Epithelial cell of esophagus (primary cell): ENCODE measurements around the gene GAA.

ENCODE experiments used
- DNase-seq: peaks from one replicate; pipeline ENCODE4 v3.0.0; 2010; ENCODE audit warnings: low read depth
- H3K4me3 ChIP-seq: 2 replicates; pipeline ENCODE4 v1.5.1; 2011; ENCODE audit warnings: mild to moderate bottlenecking, low read length, control low read depth
- TF ChIP-seq, protein P1 (sequence below): IDR thresholded peaks from 2 replicates; pipeline ENCODE4 v1.5.1; 2011; ENCODE audit warnings: low read depth, mild to moderate bottlenecking, low read length, control low read depth, inconsistent platforms; ENCODE audit not compliant: insufficient read depth; ENCODE audit errors: missing control alignments

GAA gene

GRCh38 chr17:80070375-80071115, 30.8 kb upstream of the GAA start:
- no peak for DNase-seq
- H3K4me3 ChIP-seq: no peak overlapping the region
- TF ChIP-seq, protein P1, sequence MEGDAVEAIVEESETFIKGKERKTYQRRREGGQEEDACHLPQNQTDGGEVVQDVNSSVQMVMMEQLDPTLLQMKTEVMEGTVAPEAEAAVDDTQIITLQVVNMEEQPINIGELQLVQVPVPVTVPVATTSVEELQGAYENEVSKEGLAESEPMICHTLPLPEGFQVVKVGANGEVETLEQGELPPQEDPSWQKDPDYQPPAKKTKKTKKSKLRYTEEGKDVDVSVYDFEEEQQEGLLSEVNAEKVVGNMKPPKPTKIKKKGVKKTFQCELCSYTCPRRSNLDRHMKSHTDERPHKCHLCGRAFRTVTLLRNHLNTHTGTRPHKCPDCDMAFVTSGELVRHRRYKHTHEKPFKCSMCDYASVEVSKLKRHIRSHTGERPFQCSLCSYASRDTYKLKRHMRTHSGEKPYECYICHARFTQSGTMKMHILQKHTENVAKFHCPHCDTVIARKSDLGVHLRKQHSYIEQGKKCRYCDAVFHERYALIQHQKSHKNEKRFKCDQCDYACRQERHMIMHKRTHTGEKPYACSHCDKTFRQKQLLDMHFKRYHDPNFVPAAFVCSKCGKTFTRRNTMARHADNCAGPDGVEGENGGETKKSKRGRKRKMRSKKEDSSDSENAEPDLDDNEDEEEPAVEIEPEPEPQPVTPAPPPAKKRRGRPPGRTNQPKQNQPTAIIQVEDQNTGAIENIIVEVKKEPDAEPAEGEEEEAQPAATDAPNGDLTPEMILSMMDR: no peak

GRCh38 chr17:80071116-80071841, 30.1 kb upstream of the GAA start:
- TF ChIP-seq, protein P1: no peak
- H3K4me3 ChIP-seq: no peak overlapping the region
- DNase-seq: no peak

GRCh38 chr17:80072410-80072809, 29.0 kb upstream of the GAA start:
- no peak overlapping the region for H3K4me3 ChIP-seq
- no peak for DNase-seq
- TF ChIP-seq, protein P1: no peak

DNA sequence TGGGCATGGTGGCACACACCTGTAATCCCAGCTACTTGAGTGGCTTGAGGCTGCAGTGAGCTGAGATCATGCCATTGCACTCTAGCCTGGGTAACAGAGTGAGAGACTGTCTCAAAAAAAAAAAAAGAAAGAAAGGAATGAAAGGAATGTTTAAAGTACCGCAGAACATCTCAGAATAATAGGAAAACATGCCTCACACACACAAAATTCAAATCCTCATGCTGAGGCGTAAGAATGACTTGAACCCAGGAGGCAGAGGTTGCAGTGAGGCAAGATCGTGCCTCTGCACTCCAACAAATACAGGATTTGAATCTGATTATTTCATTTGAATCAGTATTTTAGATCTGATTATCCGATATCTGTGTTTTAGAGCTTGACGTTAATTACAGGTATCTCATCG, 21.3 kb upstream of the GAA start:
- DNase-seq: no peak
- no peak overlapping the region for H3K4me3 ChIP-seq
- TF ChIP-seq, protein P1: no peak

- H3K4me3 ChIP-seq: no peak overlapping the region
- TF ChIP-seq, protein P1: no peak
- DNase-seq: no peak
Observed at GRCh38 chr17:80081596-80081995, 19.8 kb upstream of the GAA start.

- TF ChIP-seq, protein P1: peak; percentile 80
- H3K4me3 ChIP-seq: no peak overlapping the region
- DNase-seq: peak; percentile 75
Observed at GRCh38 chr17:80082403-80083135, 18.8 kb upstream of the GAA start.
